GM12801 (cell line): ENCODE results near the gene PLPPR4.

Experiments used
- CTCF ChIP-seq: IDR thresholded peaks from one replicate; pipeline ENCODE4 v1.5.1; 2011; ENCODE audit warnings: control low read depth; ENCODE audit not compliant: insufficient read length; ENCODE audit errors: extremely low read depth

PLPPR4 gene

DNA sequence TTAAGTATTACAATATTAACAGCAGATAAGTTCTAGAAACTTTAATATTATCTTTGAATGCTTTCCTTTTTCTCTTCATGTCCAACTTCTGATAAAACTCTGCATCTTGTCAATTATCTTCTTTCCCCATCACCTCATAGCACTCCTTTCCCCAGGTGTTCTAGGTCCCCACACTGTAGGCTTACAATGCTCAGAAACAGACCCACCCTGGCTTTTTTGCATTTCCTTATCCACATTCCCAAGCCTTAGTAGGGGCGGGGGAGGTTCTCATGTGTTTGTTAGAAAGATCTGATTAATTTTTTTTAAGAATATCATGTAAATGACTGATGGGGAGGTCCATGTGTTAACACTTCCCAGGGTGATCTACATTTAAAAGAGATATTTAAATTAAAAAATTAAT, 63.9 kb downstream of the PLPPR4 start:
- TF ChIP-seq CTCF: no peak

DNA sequence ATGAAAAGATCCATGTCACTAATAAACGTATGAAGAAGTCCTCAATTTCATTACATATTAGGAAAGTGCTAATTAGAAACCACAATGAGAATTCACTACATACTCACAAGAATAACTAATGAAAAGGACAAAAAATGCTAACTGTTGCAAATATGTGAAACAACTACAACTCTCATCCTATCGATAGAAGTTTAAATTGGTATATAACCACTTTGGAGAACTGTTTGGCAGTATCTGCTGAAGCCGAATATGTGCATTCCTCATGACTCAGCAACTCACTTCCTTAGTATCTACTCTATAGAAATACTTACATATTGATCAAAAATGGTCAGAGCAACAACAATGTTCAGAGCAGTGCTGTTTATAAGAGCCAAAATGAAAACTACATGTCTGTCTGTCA, 66.8 kb downstream of the PLPPR4 start:
- TF ChIP-seq CTCF: no peak

DNA sequence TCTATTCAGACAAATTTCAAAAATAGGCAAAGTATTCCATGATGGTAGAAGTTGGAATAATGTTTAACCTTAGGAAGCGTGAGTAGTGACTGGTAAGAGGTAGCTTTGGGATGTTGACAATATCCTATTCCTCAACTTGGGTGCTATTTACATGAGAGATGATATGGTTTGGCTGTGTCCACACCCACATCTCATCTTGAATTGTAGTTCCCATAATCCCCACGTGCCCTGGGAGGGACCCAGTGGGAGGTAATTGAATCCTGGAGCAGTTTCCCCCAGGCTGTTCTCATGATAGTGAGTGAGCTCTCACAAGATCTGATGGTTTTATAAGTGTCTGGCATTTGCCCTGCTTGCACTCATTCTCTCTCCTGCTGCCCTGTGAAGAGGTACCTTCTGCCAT, 67.3 kb downstream of the PLPPR4 start:
- no peak for TF ChIP-seq CTCF

DNA sequence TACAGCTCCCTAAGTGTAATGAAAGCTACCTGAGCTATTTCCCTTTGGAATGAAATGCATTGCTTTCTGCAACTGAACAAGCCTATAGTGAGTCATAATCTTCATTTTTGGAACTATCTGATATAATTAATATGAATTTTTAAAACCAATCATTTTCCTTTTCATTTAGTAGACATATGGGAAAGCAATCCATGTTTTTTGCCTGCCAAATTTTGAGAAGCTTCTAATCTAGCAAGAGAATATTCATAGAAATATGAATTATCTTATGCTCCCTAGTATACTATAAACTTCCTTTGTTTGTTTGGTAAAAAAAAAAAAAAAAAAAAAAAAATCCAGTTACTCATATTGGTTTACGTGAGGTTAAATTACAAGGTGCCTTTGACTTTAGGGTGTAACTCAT, 68.3 kb downstream of the PLPPR4 start:
- TF ChIP-seq CTCF: no peak

- no peak for TF ChIP-seq CTCF
Observed at GRCh38 chr1:99334991-99335390, 70.7 kb downstream of the PLPPR4 start.

- no peak for TF ChIP-seq CTCF
Observed at GRCh38 chr1:99347041-99347684, 82.9 kb downstream of the PLPPR4 start.

DNA sequence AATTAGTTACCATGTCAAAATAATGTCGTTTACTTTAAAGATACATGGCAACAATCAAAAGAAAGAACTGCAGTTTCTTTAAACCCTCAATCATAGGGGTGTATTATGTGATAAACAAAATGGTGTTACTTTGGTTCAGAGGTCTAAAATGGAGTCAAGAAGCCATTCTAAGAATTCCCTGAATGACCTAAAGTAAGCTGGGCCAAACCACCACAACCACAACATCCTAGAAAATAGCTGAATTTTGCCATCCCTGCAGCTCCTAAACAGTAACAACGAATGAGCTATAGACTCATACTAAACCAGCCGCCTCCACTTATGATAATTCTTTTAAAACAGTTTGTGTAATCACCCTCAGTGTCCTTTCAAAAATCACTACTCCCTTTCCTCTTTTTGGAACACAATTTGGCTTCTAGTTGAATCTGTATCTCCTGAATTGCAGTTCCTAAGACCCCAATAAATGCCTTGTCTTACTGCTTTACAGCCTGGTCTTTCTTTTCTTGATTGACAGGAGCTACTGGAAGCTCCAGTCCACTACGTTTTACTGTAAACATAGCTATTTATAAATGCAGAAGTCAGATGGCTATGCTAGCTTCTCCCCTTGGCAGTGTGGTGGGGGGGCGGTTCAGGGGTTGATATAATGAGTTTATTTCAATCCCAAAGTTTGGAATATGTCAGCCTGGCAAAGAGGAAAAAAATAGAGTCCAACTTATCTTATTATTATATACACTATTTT, 84.3 kb downstream of the PLPPR4 start:
- TF ChIP-seq CTCF: no peak
